ENCODE measurements around the gene C1QTNF9B.

DNA sequence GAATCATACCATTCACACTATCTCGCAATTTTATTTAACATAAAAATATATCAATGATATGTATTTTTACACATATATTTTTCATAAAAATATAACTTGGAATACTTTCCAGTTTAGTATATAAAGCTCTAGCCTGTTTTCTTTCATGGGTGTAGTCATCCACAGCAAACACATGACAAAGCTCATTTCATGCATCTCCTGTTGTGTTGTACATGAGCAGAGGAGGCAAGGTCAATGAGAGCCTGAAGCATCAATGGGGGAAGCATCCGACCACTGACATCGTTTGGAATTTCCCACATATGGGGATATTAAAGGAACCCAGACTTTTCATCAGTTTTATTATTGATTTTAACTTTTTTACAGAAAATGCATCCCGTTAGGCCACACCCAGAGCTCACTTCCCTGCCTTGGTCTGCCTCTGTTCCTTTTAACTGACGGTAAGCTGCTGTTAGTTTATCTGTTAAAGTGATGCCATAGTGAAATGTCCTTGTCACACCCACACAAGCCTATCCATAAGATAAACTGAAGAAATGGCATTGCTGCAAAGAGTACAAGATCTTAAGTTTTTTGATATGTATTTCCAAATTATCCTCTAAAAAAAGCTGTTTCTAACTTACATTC is 52.1 kb downstream of the C1QTNF9B start:
- TF ChIP-seq, protein P1, sequence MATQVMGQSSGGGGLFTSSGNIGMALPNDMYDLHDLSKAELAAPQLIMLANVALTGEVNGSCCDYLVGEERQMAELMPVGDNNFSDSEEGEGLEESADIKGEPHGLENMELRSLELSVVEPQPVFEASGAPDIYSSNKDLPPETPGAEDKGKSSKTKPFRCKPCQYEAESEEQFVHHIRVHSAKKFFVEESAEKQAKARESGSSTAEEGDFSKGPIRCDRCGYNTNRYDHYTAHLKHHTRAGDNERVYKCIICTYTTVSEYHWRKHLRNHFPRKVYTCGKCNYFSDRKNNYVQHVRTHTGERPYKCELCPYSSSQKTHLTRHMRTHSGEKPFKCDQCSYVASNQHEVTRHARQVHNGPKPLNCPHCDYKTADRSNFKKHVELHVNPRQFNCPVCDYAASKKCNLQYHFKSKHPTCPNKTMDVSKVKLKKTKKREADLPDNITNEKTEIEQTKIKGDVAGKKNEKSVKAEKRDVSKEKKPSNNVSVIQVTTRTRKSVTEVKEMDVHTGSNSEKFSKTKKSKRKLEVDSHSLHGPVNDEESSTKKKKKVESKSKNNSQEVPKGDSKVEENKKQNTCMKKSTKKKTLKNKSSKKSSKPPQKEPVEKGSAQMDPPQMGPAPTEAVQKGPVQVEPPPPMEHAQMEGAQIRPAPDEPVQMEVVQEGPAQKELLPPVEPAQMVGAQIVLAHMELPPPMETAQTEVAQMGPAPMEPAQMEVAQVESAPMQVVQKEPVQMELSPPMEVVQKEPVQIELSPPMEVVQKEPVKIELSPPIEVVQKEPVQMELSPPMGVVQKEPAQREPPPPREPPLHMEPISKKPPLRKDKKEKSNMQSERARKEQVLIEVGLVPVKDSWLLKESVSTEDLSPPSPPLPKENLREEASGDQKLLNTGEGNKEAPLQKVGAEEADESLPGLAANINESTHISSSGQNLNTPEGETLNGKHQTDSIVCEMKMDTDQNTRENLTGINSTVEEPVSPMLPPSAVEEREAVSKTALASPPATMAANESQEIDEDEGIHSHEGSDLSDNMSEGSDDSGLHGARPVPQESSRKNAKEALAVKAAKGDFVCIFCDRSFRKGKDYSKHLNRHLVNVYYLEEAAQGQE (IDR thresholded peaks at IDR 0.05; ENCODE audit: insufficient read depth in 1 of 2, low read depth in 2 of 2, low read length in 2 of 2) = no peak
- TF ChIP-seq SIN3A (IDR thresholded peaks at IDR 0.05; ENCODE audit: borderline replicate concordance, insufficient read depth, low read length) = no peak

All from PFSK-1 (cell line).